GM10266 (cell line): Measurements from ENCODE around the gene DAG1.

Experiments used
- DNase-seq: peaks from one replicate; pipeline ENCODE4 v3.0.0; 2012; ENCODE audit errors: extremely low spot score
- CTCF ChIP-seq: IDR thresholded peaks from 2 replicates; pipeline ENCODE4 v1.5.1; 2012; ENCODE audit warnings: mild to moderate bottlenecking, low read depth; ENCODE audit not compliant: control insufficient read depth, insufficient read depth; ENCODE audit errors: missing control alignments

The DAG1 gene

GRCh38 chr3:49556500-49557275, 86.6 kb downstream of the DAG1 start:
- no peak for DNase-seq
- TF ChIP-seq CTCF, result no peak

- DNase-seq, result no peak
- no peak for TF ChIP-seq CTCF
These were observed 93.0 kb downstream of the DAG1 start for GRCh38 chr3:49563040-49563578.

GRCh38 chr3:49563766-49564165, 93.7 kb downstream of the DAG1 start:
- no peak for DNase-seq
- TF ChIP-seq CTCF, result no peak

- TF ChIP-seq CTCF, result no peak
- DNase-seq, result no peak
These were observed 96.2 kb downstream of the DAG1 start for GRCh38 chr3:49566312-49566711.

- DNase-seq, result no peak
- TF ChIP-seq CTCF, result no peak
These were observed 97.3 kb downstream of the DAG1 start for GRCh38 chr3:49567406-49567805.

- no peak for TF ChIP-seq CTCF
- no peak for DNase-seq
These were observed 98.9 kb downstream of the DAG1 start for GRCh38 chr3:49568965-49569364.

- TF ChIP-seq CTCF, result no peak
- no peak for DNase-seq
These were observed 100.1 kb downstream of the DAG1 start for GRCh38 chr3:49570028-49570654.
